Right kidney (tissue), 1 donor: ENCODE measurements around the gene ORC3.
"Not testable (repeated sequence)": the region's sequence is repeated elsewhere in the genome, so short reads cannot be mapped to it uniquely, and the experiment has no call there.

Experiments used
- DNase-seq: peaks from one replicate; pipeline ENCODE4 v3.0.0-alpha.2; 2016

The ORC3 gene

DNA sequence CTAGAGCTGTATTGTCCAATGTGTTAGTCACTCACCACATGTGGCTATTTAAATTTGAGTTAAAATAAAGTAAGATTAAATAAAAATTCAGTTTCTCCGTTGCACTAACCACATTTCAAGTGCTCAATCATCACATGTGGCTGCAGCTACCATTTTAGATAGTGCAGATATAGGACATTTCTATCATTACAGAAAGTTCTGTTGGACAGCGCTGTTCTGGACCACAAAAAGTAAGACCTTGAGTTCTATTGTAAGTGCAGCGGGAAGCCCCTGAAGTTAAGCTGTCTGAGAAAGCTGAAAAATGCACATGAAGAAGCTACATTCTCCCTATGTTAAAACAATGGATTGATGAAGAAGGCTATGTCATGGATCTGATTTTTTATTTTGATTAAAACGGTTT, 1.1 kb downstream of the ORC3 start:
- no peak for DNase-seq

DNA sequence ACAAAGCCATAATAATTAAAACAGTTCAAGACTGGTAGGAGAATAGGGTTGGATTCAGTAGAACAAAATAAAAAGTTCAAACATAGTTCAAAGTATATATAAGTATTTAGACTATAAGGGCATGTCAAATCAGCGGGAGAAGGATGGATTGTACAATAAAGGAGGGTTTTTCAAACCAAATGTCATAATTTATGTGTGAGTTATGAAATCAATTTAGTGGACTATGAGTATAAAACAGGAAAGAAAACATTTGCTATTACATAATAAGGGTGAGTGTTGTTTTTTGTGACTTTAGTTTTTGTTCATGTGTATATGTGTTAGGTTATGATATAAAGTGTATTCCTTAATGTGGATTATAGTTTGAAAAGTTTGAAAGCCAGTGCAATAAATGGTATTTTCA, 10.6 kb downstream of the ORC3 start:
- no peak for DNase-seq

DNA sequence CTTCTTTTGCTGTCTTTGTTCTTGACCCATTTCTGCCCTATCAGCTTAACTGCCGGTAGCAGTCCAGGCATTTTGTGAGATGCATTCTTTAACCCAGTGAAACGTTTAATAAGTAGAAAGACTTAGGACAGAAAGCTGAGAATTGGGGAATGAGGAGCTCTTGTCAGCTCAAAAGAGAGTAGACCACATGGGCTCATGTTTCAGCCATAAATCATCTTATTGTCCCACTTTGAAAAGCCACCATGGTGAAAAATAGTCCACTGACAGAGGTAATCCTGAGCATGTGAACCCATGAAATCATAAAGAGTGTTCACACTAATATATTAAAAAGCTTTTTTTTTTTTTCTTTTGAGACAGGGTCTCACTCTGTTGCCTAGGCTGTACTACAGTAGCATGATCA, 16.3 kb downstream of the ORC3 start:
- DNase-seq = no peak

DNA sequence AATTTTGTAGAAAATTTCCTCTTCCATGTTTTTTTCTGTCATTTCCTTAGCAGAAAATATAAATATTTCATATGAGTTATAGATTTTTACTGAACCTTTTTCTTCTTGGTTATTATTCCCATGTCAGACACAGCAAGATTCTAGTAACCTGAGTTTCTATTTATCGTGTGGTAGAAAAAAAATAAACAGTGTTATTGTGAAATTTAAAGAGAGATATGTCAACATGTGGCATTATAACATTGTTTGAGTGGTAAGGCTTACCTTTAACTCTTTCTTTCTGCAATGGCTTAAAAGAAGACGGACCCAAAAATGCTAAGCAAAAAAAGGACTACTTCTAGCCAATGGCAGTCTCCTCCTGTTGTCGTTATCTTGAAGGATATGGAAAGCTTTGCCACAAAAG, 18.9 kb downstream of the ORC3 start:
- no peak for DNase-seq

DNA sequence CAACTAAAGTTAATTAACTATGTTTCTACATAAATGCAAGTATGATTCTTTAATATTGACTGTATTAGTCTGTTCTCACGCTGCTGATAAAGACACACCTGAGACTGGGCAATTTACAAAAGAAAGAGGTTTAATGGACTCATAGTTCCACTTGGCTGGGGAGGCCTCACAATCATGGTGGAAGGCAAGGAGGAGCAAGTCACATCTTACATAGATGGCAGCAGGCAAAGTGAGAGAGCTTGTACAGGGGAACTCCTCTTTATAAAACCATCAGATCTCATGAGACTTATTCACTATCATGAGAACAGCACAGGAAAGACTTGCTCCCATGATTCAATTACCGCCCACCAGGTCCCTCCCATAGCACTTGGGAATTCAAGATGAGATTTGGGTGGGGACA, 23.1 kb downstream of the ORC3 start:
- not testable (repeated sequence) for DNase-seq

DNA sequence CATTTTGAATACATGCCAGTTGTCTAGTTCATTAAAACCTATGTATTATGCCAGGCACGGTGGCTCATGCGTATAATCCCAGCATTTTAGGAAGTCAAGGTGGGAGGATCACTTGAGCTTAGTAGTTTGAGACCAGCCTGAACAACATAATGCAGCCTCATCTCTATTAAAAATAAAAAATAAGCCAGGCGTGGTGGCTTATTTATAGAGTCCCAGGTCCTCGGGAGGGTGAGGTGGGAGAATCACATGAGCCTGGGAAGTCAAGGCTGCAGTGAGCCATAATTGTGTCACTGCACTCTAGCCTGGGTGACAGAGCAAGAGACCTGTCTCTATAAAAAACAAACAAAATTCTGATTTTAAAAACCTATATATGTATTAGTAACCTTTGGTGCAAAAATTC, 27.5 kb downstream of the ORC3 start:
- DNase-seq = no peak

DNA sequence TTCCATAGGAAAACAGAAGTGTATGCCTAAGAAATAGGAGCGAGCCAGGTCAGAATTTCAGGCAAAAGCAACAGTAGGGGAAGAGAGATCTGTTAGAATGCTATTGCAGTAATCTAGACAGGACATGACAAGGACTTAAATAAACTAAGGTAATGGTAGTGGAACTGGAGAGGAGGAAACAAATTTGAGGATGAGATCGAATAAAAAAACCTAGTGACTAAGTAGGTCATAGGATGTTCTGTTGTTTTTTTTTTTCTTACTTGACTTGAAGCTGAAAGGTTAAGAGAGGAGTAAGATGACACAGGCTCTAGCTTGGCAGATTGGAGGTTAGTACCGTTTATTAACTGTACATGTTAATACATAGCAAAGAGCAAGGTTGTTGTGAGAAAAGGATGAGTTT, 28.6 kb downstream of the ORC3 start:
- no peak for DNase-seq

DNA sequence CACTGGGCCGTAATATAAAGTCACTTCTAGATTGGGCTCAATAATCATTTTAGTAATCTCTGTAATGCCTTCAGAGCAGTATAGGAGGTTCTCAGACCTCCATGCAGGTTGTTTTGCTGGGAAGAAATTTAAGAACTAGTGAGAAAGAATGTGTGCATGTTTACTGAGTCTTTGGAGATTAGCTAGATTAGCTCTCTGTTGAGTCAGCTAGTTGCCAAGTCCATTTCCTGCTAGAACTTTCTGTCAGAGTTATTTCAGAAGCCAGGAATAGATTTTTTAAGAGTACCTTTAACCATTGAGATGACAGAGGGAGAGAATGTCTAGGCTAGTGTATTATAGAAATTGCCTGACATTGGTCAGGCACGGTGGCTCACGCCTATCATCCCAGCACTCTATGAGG, 33.3 kb downstream of the ORC3 start:
- DNase-seq = no peak

DNA sequence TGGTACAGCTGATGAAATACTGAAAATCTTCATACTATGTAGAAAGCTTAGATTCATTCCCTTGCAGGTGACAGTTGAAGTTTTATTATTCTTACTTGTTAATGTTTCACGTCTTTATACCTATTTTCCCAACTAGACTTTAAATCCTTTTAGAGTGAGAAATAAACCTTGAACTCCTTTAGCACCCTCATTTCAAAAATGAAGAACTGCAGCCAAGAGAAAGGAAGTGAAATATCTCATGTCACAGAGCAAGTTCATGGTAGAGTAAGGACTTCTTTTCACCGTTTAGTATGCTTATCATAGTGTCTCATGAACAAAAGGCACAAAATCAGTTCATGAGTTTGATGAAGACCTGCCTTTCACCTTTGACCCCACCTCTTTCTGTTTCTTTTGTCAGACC, 38.5 kb downstream of the ORC3 start:
- DNase-seq = no peak

DNA sequence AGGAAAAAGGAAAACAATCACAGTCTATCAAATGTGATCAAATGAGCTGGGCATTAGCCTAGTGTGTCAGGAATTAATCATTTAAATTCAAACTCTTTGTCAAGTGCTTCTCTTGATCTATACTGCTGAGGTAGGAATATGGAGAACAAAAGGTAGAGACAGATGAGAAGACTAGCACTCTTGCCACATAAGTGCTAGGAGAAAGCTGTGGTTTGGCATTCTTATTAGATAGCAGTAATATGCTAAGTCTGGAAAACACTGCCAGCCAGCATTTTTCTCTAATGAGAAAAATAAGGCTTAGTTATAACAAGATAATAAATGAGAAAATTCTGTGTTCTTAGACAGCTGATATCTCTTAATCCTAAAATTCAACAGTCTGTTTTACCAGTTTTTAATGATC, 38.9 kb downstream of the ORC3 start:
- DNase-seq = no peak

DNA sequence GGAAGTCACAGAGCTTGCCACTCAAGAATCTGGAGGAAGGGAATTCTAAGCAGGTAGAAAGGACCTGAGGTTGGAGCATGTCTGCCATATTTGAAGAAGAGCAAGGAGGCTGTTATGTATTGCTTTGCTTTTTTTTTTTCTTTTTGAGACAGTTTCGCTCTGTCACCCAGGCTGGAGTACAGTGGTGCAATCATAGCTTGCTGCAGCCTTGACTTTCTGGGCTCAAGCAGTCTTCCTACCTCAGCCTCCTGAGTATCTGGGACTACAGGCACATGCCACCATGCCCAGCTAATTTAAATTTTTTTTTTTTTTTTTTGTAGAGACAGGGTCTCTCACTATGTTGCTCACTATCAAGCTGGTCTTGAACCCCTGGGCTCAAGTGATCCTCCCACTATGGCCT, 40.8 kb downstream of the ORC3 start:
- DNase-seq = no peak

DNA sequence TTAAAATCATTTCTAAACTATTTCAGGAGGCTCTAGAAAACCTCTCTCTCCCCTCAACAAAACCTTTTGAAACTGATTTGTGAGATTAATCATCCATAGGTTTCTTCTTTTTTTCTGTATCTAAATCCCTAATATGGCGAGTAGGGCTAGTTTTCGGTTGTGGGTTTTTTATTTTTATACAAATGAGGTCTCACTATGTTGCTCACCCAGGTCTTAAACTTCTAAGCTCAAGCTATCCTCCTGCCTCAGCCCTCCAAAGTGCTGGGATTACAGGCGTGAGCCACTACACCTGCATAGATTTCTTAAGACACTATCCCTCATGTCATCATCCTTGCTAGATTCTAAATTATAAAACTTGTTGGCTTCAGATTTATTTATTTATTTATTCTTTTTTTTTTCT, 43.9 kb downstream of the ORC3 start:
- DNase-seq = no peak

DNA sequence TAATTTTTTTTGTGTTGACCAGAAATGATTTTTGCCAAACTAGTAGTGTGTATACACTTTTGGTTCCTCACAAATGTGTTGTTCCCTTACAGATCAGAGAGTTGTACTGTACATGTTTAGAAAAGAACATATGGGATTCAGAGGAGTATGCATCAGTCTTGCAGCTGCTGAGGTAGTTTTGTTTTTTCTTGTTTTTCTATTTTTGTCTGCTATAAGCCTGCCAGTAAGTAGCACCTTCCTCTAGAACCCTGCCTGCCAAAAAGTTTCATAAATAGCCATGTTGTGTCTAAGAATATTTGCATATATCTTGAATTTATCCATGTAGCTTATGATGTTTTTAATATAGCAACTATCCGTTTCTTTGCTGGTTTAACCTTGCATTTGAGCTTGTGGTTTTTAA, 46.4 kb downstream of the ORC3 start:
- no peak for DNase-seq

DNA sequence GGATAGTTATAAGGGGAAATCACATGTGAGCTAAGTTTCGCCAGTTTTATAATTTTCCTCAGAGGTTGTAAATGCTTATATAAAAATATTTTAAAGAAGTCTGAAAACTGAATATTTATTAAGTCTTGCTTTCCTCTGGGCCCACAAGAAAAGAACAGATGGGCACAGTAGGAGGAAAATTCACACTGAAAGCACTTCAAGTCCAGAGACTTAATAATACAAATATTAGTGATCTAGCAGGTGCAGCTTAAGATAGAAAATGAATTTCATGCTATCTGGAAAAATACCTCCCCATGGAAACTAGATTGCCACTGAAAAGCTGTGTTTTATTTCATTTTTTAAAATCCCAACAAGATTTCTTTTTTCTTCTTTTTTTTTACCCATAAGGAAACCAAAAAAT, 47.2 kb downstream of the ORC3 start:
- no peak for DNase-seq

DNA sequence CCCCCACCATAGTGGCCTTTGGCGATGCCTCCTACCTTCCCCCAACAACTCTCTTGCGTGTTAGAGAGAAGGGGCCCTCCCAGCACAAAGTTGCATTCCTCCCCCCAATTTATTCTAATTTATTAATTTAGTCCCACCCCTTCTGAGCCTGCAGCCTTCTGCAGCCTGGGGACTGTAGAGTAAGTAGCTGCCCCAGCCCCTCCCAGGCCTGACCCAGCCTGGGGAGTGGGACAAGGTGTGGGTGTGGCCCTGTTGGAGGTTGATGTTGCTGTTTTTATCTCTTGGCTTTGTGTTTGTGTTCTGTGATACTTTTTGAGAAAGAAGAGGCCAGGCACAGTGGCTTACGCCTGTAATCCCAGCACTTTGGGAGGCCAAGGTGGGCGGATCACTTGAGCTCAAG, 49.4 kb downstream of the ORC3 start:
- DNase-seq = no peak

DNA sequence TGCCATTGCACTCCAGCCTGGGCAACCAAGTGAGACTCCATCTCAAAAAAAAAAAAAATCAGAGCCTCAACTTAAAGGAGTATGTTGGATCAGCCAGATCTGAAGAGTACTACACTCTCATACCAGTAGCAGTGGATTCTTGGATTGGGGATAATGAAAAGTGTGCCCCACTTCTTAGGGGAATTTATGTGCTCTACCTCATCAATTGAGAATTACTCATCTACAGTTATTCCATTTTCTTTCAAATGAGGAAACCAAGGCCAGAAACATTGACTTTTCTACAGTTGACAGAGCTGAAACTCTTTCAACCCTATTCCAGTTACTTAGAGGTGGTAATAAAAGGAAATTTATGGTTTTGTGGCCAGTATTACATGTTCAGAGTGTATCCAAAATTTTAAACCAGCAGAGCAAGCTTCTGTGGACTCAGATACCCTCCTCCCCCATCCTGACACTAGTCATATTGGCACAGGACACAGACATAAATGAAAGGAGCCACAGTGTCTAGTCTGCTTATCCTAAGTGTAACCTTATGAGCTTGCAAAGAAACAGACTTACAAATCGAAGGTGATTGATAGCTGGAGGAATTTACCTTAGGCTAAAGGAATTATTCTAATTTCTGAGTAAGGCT, 51.2 kb downstream of the ORC3 start:
- no peak for DNase-seq

DNA sequence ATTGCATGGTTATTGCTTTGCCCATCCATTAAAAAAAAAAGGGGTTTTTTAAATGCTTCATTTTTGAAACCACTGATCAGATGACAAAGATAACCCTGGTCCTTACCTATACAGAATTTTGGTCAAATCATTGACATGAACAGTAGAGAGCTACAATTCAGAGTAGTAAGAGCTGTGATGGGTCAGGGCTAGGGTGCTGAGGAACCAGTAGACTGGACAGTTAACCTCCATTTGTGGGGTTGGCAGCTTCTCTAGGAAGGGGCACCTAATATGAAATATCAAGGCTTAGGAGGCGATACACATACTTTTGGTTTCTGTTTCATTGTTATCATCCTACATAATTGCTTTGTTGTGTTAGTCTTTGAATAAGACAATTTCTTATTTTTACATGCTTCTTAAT, 55.1 kb downstream of the ORC3 start:
- no peak for DNase-seq

DNA sequence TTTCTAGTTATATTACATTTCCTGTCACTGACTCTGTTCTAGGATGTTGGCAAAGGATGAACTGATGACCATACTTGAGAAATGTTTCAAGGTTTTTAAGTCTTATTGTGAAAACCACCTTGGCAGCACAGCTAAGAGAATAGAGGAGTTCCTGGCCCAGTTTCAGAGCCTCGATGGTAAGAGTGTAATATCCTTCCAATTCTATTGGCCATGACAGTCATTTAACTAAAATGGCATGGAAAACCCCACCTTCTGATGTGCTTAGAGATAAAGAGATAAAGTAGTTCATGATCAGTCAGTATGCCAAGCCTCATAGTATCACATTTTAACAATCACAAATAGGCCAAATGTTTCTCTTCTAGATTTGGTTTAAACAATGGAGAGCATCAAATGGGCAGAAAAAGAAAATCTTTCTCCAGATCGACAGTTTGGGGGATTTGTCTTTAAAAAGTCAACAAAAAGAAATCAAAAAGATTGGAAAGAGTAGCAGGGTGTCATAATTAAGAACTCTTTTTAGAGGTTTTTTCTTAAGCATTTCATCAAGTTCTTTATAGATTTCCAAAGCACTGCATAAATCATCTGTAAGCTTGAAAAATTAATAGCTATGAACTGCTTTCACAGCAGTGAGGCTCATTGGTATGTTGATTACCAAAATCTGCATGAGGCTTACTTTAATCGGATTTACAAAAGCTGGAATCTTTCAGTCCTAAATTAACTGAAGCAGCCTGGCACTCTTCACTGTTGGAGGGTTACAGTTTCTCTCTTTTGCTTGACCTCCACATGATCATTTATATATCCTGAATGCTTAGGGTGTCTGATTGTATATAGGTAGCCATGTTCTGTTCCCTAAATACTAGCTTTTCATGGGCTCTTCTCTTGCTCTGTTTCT, 63.4 kb downstream of the ORC3 start:
- DNase-seq = no peak

DNA sequence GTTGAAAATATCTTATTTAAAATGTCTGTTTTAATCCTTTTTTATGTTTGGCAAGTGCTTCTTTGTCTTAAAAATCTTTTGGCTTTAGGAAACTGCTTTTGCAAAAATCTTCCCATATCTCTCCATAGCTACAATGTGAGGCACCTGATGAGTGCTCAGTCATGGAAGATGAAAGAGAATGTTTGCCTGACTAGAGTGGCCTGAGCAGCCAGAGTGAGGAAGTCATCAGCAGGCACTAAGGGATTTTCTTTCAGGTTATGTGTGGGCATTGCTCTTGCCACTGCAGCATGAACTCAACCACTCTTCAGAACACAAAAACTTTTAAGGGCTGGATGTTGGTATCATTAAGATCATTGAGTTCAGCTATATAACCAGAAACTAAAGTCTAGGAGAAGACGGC, 64.2 kb downstream of the ORC3 start:
- no peak for DNase-seq

DNA sequence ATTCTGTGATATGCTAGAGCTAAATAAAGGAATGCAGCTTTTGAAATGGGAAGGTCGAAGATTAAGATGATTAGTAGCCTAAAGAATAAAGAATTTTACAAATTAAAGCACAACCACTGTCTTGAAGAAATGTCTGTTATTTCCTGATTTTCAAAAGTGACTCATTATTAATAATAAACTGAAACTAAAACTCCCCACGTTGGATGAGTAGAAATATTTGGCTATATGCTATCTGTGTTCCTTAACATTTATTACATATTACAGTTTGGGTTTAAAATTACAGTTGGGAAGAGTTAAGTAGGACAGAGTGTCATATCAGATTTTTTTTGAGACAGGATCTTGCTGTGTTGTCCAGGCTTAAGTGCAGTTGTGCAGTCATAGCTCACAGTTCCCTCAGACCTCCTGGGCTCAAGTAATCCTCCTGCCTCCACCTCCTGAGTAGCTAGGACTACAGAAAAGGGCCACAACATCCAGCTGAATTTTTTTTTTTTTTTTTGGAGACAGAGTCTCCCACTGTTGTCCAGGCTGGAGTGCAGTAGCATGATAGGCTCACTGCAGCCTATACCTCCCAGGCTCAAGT, 65.0 kb downstream of the ORC3 start:
- DNase-seq = no peak

DNA sequence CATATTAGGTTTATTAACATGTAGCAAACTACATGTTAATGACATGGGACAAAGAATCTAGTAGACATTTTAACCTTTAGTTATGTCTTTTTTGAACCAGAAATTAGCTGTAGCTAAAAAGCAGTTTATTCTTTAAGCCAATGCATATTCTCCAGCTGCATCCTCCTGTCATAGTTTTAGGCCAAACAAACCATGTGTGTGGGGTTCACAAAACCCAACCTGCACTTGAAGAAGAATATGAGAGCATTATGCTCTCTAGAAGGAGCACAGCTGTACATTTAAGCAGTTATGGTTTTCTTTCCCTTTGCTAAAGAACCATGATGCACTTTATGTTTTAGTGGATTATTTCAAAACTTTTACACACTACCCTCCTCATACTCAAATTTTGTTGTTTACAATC, 65.9 kb downstream of the ORC3 start:
- DNase-seq = no peak

DNA sequence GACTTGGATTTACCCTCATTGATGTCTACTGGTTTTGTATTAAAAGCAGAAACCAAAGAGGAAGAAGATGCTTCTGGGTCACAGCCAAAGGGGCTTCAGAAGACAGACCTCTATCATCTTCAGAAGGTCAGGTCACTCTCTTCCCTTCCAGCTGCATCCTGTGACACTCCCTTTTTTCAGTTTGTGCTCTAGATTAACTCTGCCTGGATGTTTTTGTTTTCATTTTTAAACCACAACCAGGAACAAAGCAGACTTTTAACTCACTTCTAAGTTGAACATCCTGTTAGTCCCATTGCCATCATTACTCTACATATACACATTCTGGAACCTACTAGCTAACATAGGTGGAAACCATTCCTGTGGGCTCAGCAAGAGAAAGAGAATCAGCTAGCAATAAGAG, 66.9 kb downstream of the ORC3 start:
- DNase-seq = no peak

DNA sequence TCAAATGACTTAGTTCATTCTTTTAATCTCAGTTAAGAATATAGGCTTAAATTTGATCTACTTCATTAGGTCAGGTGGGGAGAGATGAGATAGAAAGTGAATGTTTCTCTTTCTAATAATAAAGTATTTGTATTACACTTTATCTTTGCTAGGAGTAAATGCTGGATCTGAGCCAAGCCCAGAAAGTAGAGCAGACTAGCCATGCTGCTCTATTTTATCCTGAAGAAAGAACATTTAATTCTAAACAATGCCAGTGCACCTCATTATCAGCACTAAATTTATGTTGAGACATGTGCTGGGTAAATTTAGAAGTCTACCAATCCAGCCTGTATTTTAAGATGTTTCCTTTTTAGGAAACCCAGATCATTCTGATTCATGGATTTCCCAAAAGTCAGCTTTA, 68.6 kb downstream of the ORC3 start:
- no peak for DNase-seq
